Testis (tissue), 2 donors: ENCODE measurements around the gene MEMO1.

Source experiments
- CTCF ChIP-seq, 3 experiments: fragments of 450-650 bp in 2 of 3; fragments of 200-600 bp in 1 of 3; sonication (generic) in 1 of 3; IDR thresholded peaks; one replicate each; pipeline ENCODE4 v1.5.1; 2016 to 2019; ENCODE audit warnings: antibody characterized with exemption in 3 of 3, mild to moderate bottlenecking in 2 of 3, moderate library complexity in 1 of 3
- POLR2A ChIP-seq: fragments of 450-650 bp; IDR thresholded peaks from one replicate; pipeline ENCODE4 v1.6.1; 2017; ENCODE audit warnings: antibody characterized with exemption, mild to moderate bottlenecking, moderate library complexity

- TF ChIP-seq CTCF (IDR thresholded peaks at IDR 0.05) = no peak
- no peak for TF ChIP-seq POLR2A
Observed at GRCh38 chr2:31903109-31903780, 107.6 kb downstream of the MEMO1 start.
